ENCODE results near the gene RNF128. TPM values are rescaled to one million over a fixed set of nuclear protein-coding genes. Genes with fewer than 3 reads are reported as not detected.

Gene RNF128
- total and polyA plus RNA-seq, 10 of the 15 experiments (the other 5 are each of a cell fraction or from before 2014, with no cell fraction given), result 0.10 TPM; not detected in 9

GRCh38 chrX:106742805-106743204 lies 16.3 kb downstream of the RNF128 start (continued):
- TF ChIP-seq, protein P1, sequence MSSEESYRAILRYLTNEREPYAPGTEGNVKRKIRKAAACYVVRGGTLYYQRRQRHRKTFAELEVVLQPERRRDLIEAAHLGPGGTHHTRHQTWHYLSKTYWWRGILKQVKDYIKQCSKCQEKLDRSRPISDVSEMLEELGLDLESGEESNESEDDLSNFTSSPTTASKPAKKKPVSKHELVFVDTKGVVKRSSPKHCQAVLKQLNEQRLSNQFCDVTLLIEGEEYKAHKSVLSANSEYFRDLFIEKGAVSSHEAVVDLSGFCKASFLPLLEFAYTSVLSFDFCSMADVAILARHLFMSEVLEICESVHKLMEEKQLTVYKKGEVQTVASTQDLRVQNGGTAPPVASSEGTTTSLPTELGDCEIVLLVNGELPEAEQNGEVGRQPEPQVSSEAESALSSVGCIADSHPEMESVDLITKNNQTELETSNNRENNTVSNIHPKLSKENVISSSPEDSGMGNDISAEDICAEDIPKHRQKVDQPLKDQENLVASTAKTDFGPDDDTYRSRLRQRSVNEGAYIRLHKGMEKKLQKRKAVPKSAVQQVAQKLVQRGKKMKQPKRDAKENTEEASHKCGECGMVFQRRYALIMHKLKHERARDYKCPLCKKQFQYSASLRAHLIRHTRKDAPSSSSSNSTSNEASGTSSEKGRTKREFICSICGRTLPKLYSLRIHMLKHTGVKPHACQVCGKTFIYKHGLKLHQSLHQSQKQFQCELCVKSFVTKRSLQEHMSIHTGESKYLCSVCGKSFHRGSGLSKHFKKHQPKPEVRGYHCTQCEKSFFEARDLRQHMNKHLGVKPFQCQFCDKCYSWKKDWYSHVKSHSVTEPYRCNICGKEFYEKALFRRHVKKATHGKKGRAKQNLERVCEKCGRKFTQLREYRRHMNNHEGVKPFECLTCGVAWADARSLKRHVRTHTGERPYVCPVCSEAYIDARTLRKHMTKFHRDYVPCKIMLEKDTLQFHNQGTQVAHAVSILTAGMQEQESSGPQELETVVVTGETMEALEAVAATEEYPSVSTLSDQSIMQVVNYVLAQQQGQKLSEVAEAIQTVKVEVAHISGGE (CRISPR knock-in tag; IDR thresholded peaks at IDR 0.05), result no peak
- TF ChIP-seq TCF3 (IDR thresholded peaks at IDR 0.05; ENCODE audit: borderline replicate concordance, insufficient read depth, low read depth, low read length) (no peak), ZZZ3 (IDR thresholded peaks at IDR 0.05; ENCODE audit: control insufficient read depth, insufficient read length, low read depth) (no peak), SP1 (IDR thresholded peaks at IDR 0.05; ENCODE audit: low read depth, low read length) (no peak), CHD4 (IDR thresholded peaks at IDR 0.05) (no peak), EGR1 (IDR thresholded peaks at IDR 0.05; ENCODE audit: borderline replicate concordance in 1 of 2, low read depth in 2 of 2, low read length in 2 of 2) (no peak)

GRCh38 chrX:106748377-106748776 lies 21.9 kb downstream of the RNF128 start:
- RAD21 ChIA-PET (ENCODE audit: unreplicated experiment), result no interaction called here
- no TSS peak for BruUV-seq (replicated peaks)
- H3K36me3 ChIP-seq (ENCODE audit: control insufficient read depth in 2 of 2, insufficient read depth in 2 of 2, low read length in 1 of 2), result no peaks in the 10 kb centered on the region
- no peak overlapping the region for H3K4me2 ChIP-seq (ENCODE audit: control insufficient read depth, insufficient read depth)
- CTCF ChIA-PET, result no interaction called here
- no peak overlapping the region for H3K27ac ChIP-seq (ENCODE audit: control insufficient read depth, insufficient read depth)
- no peak overlapping the region for H2AFZ ChIP-seq (ENCODE audit: control insufficient read depth, low read depth, low read length)
- no peak for DNase-seq (ENCODE audit: low read depth, low spot score)
- no peak overlapping the region for H3K4me3 ChIP-seq
- H3K9me3 ChIP-seq (replicated peaks; ENCODE audit: control insufficient read depth, insufficient read depth, low read length), result no peaks in the 10 kb centered on the region
- no peaks in the 10 kb centered on the region for H3K79me2 ChIP-seq (ENCODE audit: control insufficient read depth, insufficient read depth, low read length)
- no peaks in the 10 kb centered on the region for H3K27me3 ChIP-seq (replicated peaks in 1 of 2; ENCODE audit: control insufficient read depth in 2 of 2, insufficient read depth in 2 of 2, low read length in 1 of 2)
- no peak for ATAC-seq
- POLR2A ChIA-PET, result no interaction called here
- in situ Hi-C loops (cut with MboI) (no loop called here), intact Hi-C loops (cut with micrococcal nuclease; ENCODE audit: unreplicated experiment) (no loop called here)
- FAIRE-seq, result no peak
- H3K9ac ChIP-seq (ENCODE audit: control insufficient read depth, insufficient read depth, low read length), result no peak overlapping the region
- WGBS (ENCODE audit: insufficient coverage, insufficient replicate concordance, low lambda C conversion rate, missing lambda C conversion rate), result 38% methylated on average over 1 of the region's 1 CpG
- SMC1A ChIA-PET (ENCODE audit: uncharacterized antibody, unreplicated experiment), result interaction anchor here (0.9 kb wide), 1 partner anchor 27 kb away, joined by 3 read pairs; no protein-coding TSS in a partner anchor
- H3K4me1 ChIP-seq (ENCODE audit: control insufficient read depth, insufficient read depth, low read length), result no peaks in the 10 kb centered on the region
- no peaks in the 10 kb centered on the region for H4K20me1 ChIP-seq (ENCODE audit: control insufficient read depth, insufficient read depth)
- TF ChIP-seq PKNOX1 (IDR thresholded peaks at IDR 0.05) (no peak), RAD51 (IDR thresholded peaks at IDR 0.05) (no peak), HDGF (IDR thresholded peaks at IDR 0.05) (no peak), MLLT1 (IDR thresholded peaks at IDR 0.05) (no peak), HCFC1 (IDR thresholded peaks at IDR 0.05; ENCODE audit: low read length) (no peak), E4F1 (IDR thresholded peaks at IDR 0.05; ENCODE audit: borderline replicate concordance, partially characterized antibody) (no peak), EED (IDR thresholded peaks at IDR 0.05; ENCODE audit: low read depth) (no peak)

Measured in GM12878 (cell line).